Fibroblast of mammary gland (primary cell): Measurements from ENCODE around the gene DLX5.

Source experiments
- DNase-seq: peaks from one replicate; pipeline ENCODE4 v3.0.0-alpha.2; 2010; ENCODE audit warnings: low read depth
- H3K4me3 ChIP-seq: 2 replicates; pipeline ENCODE4 v1.5.1; 2011; ENCODE audit warnings: low read depth, mild to moderate bottlenecking, low read length, moderate library complexity; ENCODE audit not compliant: control insufficient read depth
- CTCF ChIP-seq: conservative IDR thresholded peaks from 2 replicates; pipeline ENCODE4 v1.5.1; 2011; ENCODE audit warnings: low read depth, low read length, inconsistent platforms; ENCODE audit not compliant: control insufficient read depth, insufficient read depth

The DLX5 gene

GRCh38 chr7:97021747-97022490 is 2.7 kb downstream of the DLX5 start:
- no peak for DNase-seq
- no peak for TF ChIP-seq CTCF
- H3K4me3 ChIP-seq: no peak overlapping the region

GRCh38 chr7:97020996-97021746 is 3.5 kb downstream of the DLX5 start:
- no peak for TF ChIP-seq CTCF
- no peak overlapping the region for H3K4me3 ChIP-seq
- DNase-seq: no peak

- no peak for DNase-seq
- no peak overlapping the region for H3K4me3 ChIP-seq
- TF ChIP-seq CTCF: no peak
Observed at GRCh38 chr7:97020601-97020995, 4.0 kb downstream of the DLX5 start.

GRCh38 chr7:97019710-97020225 is 4.9 kb downstream of the DLX5 start:
- TF ChIP-seq CTCF: no peak
- DNase-seq: no peak
- no peak overlapping the region for H3K4me3 ChIP-seq

GRCh38 chr7:97018791-97019531 is 5.7 kb downstream of the DLX5 start:
- DNase-seq: no peak
- H3K4me3 ChIP-seq: no peak overlapping the region
- TF ChIP-seq CTCF: no peak

GRCh38 chr7:97018126-97018601 is 6.5 kb downstream of the DLX5 start:
- DNase-seq: no peak
- no peak for TF ChIP-seq CTCF
- H3K4me3 ChIP-seq: no peak overlapping the region
